Brain pericyte (primary cell): Measurements from ENCODE around the gene SETBP1.

Source experiments
- DNase-seq: peaks from one replicate; pipeline ENCODE4 v3.0.0-alpha.2; 2012; ENCODE audit warnings: low read depth, low spot score

The SETBP1 gene

DNA sequence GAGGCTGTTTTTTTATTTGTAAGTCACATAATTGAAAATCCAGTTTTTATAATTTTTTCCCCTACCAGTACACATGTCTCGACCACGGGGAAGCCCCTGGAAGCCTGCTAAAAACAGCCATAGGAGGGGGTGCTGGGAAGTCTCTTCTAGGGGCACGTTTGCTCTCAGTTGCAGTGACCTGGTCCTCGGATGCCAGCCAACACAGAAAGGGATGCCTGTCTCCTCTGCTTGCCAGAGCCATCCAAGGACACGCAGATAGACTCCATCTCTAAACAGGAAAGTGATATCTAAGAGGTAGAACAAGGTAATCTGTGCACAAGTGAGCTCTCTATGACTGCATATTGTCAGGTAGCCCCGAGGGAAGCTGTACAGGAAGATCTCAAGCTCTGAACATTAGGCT lies 255.8 kb downstream of the SETBP1 start:
- DNase-seq, result no peak

DNA sequence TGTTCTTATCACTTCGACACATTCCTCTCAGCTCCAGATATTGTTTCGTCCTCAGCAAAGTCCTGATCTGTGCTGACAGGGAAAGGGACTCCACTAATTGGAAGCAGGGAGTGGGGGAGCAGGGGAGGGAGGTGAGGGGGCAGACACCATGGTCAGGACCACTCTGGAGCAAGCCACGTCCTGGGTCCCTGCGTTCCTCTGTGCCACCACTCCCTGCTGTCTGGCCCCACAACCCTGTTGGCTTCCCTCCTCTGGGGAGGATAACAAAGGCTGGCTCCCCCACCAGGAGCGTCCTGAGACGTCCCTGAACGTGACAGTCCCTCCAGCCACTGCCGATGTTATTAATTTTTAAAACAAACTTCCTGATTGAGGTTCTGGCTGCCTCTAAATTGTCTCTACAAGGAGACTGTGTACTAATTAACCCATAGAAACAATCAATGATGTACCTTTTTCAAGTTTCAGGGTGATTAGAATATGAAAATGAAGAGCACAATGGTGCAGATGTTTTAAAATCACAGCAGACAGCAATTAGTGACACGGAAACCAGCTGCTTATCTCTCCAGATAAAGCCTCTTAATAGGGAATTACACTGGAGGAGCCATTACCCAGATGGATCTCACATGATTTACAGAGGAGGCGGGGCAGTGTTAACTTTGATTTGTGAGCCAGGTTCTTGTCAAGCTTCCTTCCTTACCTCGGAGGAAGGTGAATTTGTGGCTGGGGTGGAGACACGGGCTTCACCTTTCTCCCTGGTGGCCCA lies 257.5 kb downstream of the SETBP1 start:
- no peak for DNase-seq

GRCh38 chr18:44938720-44939665 lies 258.3 kb downstream of the SETBP1 start:
- DNase-seq, result no peak

DNA sequence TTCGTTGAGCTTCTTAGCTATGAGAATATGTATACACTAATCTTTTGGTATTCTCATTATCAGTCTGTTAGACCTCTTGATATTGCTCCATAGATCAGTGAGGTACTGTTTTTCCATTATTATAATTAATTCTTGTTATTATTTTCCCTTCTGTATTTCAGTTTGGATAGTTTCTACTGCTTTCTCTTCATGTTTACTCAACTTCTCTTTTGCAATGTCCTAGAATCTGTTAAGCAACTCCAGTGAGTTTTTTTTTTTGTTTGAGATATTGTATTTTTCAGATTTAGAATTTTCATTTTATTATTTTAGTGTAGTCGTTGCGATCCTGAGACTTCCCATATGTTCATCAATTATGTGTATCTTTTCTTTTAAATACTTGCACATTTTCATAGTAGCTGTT lies 260.8 kb downstream of the SETBP1 start:
- DNase-seq, result no peak

GRCh38 chr18:44942073-44942472 lies 261.4 kb downstream of the SETBP1 start:
- DNase-seq, result no peak

- DNase-seq, result peak; percentile 27
These were observed 262.7 kb downstream of the SETBP1 start for GRCh38 chr18:44943311-44943881.

GRCh38 chr18:44944461-44944860 lies 263.8 kb downstream of the SETBP1 start:
- DNase-seq, result no peak

DNA sequence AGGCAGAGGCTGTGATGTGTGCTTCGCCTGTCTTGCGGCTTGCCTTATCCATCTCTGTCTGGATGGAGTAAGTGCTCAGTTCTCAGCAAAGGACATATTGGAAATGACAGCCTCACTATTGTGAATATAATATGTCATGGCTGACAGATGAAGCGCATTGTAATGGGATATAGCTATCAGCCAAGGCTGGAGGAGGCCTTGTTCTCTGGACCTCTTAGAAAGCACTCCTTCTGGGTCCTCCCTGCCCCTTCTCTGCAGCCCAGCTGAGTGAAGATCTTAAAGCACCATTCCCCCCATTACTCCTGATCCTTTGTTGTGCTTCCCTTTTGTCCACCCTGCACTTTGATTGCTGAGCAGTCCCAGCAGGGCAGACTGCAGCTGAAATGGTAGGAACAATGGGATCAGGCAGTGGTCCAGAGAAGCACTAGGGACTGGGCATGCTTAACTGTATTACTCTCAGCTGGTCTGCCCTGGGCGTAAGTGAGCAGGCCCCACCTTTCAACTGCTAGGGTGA lies 265.3 kb downstream of the SETBP1 start:
- no peak for DNase-seq

- no peak for DNase-seq
These were observed 265.9 kb downstream of the SETBP1 start for GRCh38 chr18:44946529-44947113.

- no peak for DNase-seq
These were observed 269.3 kb downstream of the SETBP1 start for GRCh38 chr18:44949967-44950366.

- no peak for DNase-seq
These were observed 270.1 kb downstream of the SETBP1 start for GRCh38 chr18:44950685-44951195.

GRCh38 chr18:44951748-44952147 lies 271.1 kb downstream of the SETBP1 start:
- no peak for DNase-seq

GRCh38 chr18:44954257-44954656 lies 273.6 kb downstream of the SETBP1 start:
- DNase-seq, result no peak

GRCh38 chr18:44955825-44956224 lies 275.1 kb downstream of the SETBP1 start:
- DNase-seq, result no peak

GRCh38 chr18:44957025-44957424 lies 276.3 kb downstream of the SETBP1 start:
- DNase-seq, result no peak

DNA sequence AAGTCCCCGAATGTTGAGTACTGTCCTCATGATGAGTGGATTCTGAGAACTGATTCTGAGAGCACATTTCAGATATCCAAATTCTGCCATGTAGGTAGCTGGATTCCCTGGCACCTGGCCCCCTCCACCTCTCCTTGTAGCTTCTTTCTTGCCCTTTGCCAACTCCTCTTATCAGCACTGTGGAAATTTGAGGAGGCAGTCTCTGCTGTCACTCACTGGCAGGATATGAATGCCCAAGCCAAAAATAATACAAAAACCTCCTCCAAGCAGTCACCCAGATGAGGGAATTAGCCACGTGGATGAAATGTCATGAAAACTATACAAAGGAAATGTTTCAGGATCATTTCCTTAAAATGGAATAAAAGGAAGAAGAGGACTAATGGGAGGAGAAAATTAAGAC lies 276.8 kb downstream of the SETBP1 start:
- no peak for DNase-seq

- no peak for DNase-seq
These were observed 277.4 kb downstream of the SETBP1 start for GRCh38 chr18:44958040-44958439.

DNA sequence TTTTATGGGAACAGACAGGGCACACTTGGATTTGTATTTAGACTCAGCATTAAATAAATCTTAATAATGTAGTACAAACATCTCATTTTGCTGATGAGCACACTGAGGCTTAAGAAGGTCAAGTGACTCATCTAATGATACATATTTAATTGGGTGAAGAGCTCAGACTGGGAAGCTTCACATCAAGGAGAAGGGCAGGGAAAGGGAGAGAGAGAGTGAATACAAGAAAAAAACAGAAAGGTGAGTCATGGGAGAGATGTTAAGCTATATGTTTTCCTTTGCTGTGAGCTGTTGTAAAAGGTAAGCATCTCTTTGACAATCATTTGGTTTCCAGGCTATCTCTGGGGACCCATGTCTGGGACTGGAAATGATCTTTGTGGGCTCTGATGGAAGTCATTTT lies 277.8 kb downstream of the SETBP1 start:
- no peak for DNase-seq

DNA sequence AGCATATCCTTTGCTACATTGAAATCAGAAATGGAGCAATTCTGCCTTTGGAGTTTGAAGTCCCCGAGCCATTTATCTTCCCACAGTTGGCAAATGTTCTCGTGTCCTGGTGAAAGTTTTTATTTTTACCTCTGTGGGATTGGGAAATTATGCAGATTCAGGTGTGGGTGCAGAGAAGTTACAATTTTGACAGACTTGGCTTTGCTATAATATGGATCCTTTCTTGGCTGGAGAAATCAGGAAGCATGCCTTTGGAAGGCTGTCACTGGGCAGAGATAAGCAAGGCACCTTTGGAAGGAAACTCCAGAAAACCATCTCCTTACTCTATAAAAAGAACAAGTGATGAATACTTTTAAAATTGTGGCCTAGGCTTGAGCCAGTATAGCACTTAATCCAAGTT lies 278.3 kb downstream of the SETBP1 start:
- DNase-seq, result no peak

GRCh38 chr18:44960580-44960979 lies 279.9 kb downstream of the SETBP1 start:
- DNase-seq, result no peak

GRCh38 chr18:44961288-44961995 lies 280.8 kb downstream of the SETBP1 start:
- DNase-seq, result no peak
